ENCODE results near the gene SLC22A5. TPM values are rescaled to one million over a fixed set of nuclear protein-coding genes. Genes with fewer than 3 reads are reported as not detected.

SLC22A5 gene
- total and polyA plus RNA-seq, 11 donors: 7.5 to 50.1 (median 13.5) TPM

- H3K27ac ChIP-seq: peak overlapping the region; percentile 41 to 99 (median 74)
- TF ChIP-seq CTCF (IDR thresholded peaks at IDR 0.05) (no peak), POLR2A (IDR thresholded peaks at IDR 0.05) (no peak)
- H3K9me3 ChIP-seq: peaks cover 0 to 6% (median 0%) of the 10 kb centered on the region in 12 donors
- no peaks in the 10 kb centered on the region for H3K27me3 ChIP-seq
- no peak overlapping the region for H3K4me3 ChIP-seq
- 55 to 63% (median 61%) methylated on average over 6 of the region's 6 CpGs for WGBS, 4 donors
- ATAC-seq (no peak), DNase-seq (no peak)
- peaks cover 17 to 100% (median 91%) of the 10 kb centered on the region in 12 donors for H3K4me1 ChIP-seq
- H3K36me3 ChIP-seq: peaks cover 0 to 26% (median 7%) of the 10 kb centered on the region in 9 donors
- intact Hi-C loops (cut with DNase I): loop anchor here in 1 of 10 donors (5.0 kb wide), 1 partner anchor 75 kb away; the partner anchor contains the start of gene IRF1
Observed at GRCh38 chr5:132417461-132417860, 48.0 kb downstream of the SLC22A5 start.

GRCh38 chr5:132417889-132418485, 48.5 kb downstream of the SLC22A5 start:
- H3K4me3 ChIP-seq: no peak overlapping the region
- H3K36me3 ChIP-seq: peaks cover 0 to 32% (median 10%) of the 10 kb centered on the region in 9 donors
- WGBS, 4 donors: 57 to 72% (median 65%) methylated on average over 4 of the region's 4 CpGs
- ATAC-seq (peak in 3 of 4 donors; percentile 29 to 65 (median 38)), DNase-seq (no peak)
- H3K27ac ChIP-seq: peak overlapping the region; percentile 41 to 99 (median 78)
- TF ChIP-seq POLR2A (IDR thresholded peaks at IDR 0.05) (no peak), CTCF (IDR thresholded peaks at IDR 0.05) (no peak)
- intact Hi-C loops (cut with DNase I): loop anchor here in 6 of 10 donors (2.0 to 5.0 kb wide), 5 partner anchors 73 to 81 kb away; partner anchors contain the start of gene IRF1 (in 3 of the 6)
- H3K4me1 ChIP-seq: peaks cover 17 to 100% (median 91%) of the 10 kb centered on the region in 12 donors
- peaks cover 0 to 6% (median 0%) of the 10 kb centered on the region in 12 donors for H3K9me3 ChIP-seq
- no peaks in the 10 kb centered on the region for H3K27me3 ChIP-seq

- Histone ChIP-seq H3K27me3 (no peaks in the 10 kb centered on the region), H3K27ac (peak overlapping the region in 11 of 12 donors; percentile 75 to 99 (median 82)), H3K4me1 (peaks cover 17 to 100% (median 91%) of the 10 kb centered on the region in 12 donors), H3K36me3 (peaks cover 0 to 41% (median 13%) of the 10 kb centered on the region in 9 donors), H3K9me3 (peaks cover 0 to 1% (median 0%) of the 10 kb centered on the region in 12 donors), H3K4me3 (no peak overlapping the region)
- WGBS, 4 donors: 63 to 85% (median 75%) methylated on average over 2 of the region's 2 CpGs
- intact Hi-C loops (cut with DNase I): loop anchor here in 7 of 10 donors (1.0 to 5.0 kb wide), 6 partner anchors 71 to 80 kb away; partner anchors contain the start of gene IRF1 (in 4 of the 7)
- DNase-seq (no peak), ATAC-seq (no peak)
- TF ChIP-seq POLR2A (IDR thresholded peaks at IDR 0.05): no peak
- TF ChIP-seq CTCF (IDR thresholded peaks at IDR 0.05): no peak
Observed at GRCh38 chr5:132418881-132419280, 49.4 kb downstream of the SLC22A5 start.

Measured in heart left ventricle (tissue), 16 donors.